HG03558 (cell line): Measurements from ENCODE around the gene SPCS2.

ENCODE experiments used
- ATAC-seq: cut with Tn5 transposase; IDR thresholded peaks from one replicate; pipeline ENCODE4 v1.9.1; 2021; ENCODE audit warnings: moderate number of reproducible peaks; ENCODE audit not compliant: unreplicated experiment; ENCODE audit errors: extremely low read depth

The SPCS2 gene

DNA sequence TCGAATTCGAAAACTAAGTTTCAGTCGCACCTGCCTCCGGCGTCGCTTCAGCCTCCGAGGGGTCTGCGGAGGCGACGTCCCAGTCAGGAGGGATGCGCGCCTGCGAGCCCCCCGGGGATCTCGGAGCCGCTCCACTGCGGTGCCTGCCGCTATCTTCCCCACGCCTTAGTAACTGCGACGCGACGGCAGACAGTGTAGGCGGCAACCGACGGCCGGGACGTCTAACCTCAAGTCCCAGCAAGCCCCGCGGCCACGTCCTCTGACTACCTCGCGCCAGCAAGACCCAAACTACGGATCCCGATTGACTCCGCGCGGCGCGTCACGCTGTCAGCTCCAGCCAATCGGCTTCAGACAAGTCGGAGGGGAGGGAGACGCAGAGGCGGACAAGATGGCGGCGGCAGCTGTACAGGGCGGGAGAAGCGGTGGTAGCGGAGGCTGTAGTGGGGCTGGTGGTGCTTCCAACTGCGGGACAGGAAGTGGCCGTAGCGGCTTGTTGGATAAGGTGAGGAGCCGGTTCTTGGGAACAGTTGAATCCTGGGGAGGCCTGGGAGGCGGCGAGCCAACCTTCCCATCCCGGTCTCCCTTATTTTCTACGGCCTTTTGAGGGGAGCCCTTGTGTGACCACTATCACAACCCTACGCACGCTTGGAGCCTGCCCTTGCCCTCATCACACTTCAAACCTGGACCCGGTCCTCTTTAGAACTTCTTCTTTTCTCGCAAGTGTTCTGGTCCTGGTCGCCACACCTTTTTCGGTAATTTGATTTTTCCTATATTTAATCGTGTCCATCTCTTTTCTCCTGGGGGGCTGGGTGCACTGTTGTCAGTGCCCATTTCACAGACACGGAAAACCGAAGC lies at the start of gene SPCS2, which contains the start of gene XRRA1:
TSS of gene SPCS2 (plus strand) at position 369 of the 855 bp plus-strand sequence. CDS start at position 389, 20 bp downstream.
TSS of gene XRRA1 (minus strand) at position 194 of the 855 bp plus-strand sequence. CDS start 8,213 bp downstream, outside the sequence.
- peak; percentile 80 for ATAC-seq

DNA sequence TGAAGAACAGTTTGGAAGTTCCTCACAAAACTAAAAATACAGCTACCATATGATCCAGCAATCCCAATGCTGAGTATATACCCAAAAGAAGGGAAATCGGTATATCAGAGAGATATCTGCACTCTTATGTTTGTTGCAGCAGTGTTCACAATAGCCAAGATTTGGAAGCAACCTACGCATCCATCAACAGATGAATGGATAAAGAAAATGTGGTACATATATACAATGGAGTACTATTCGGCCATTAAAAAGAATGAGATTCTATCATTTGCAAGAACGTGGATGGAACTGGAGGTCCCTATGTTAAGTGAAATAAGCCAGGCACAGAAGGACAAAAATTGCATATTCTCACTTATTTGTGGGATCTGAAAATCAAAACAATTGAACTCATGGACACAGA lies 46.7 kb upstream of the SPCS2 start:
- ATAC-seq, result no peak

DNA sequence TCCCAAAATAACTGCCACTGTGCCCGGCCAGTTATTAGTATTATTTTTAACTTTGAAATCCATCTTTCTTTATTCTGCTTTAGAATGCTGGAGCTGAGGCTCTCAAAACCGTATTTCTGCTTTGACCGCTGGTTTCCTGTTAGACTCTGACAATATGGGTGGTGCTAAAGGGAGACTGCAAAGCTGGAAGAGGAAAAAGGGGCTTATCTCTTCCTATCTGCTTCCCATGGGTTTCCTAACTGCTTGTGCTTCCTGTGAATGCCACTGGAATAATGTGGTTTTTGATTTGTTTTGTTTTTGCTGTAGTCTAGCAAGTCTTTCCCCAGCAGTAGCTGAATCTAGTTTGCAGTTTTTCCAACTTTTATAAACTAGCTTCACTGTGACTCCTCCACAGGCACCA lies 43.7 kb upstream of the SPCS2 start:
- ATAC-seq, result no peak

DNA sequence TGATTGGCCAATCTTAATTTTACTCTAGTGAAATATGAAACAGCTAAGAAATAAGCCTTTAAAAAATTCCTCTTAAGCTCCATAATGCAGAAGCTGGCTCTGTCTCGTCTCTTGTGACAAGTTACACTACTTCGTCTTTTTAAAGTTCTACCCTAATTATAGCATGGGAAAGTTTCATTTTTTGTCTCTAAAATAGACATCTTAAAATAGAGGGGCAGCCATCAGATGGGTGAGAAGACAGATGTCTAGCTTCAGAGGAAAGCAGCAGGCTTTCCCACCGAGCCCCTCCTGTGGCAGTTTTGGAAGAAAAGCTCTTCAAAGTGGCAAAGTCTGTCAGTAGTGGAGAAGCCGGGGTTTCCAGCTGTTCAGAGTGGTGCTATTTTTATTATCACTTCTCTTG lies 39.7 kb upstream of the SPCS2 start:
- no peak for ATAC-seq

DNA sequence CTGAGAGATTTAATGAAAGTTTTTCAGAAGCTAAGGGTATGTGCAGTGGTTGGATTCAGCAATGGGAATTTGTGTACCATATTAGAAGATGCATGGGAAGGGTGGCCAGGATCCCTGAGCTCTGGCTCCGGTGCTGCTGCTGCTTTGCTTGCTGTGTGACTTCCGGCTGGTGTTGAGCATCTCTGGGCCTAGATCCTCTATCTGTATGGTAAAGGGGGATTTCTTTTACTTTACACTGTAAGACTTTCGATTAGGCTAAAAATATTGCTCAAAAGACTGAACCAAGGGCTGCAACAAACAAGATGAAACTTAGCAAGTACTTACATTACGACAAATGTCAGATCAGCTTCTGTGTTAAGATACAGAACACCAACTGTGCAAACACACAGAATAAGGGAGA lies 39.3 kb upstream of the SPCS2 start:
- no peak for ATAC-seq

DNA sequence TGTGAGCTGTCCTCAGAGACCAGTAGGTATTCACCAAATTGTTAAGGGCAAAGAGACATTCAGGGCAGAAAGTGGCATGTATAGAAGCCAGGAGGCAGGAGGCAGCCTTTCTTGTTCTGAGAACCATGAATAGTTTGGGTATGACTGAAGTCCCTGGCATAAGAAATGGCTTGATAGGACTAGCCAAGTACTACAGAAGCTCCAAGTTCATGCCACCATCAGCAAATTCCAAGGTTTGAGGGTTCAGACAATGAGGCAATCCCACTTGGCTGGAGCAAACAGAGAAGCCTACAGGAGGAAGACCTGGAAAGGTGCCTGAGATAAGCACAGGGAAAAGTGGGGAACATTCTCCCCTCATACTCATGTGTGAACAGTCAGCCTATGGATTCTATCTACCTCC lies 25.9 kb upstream of the SPCS2 start:
- ATAC-seq, result no peak

DNA sequence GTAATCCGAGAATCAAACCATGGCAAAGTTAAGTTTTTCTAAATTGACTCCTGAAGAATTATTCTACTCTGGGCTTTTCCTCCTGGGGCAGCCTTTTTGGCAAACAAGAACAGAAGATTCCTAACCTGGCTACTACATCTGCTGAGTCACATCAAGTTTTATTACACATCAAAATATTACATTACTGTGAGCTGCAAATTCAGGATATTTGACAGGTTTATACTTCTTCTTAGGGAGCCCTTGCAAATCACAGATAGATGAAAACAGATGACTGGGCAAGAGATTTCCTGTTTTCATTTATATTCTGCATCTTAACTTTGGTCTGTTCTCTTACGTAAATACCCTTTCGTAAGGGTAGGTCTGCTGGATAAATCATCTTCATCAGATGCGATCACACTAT lies 23.8 kb upstream of the SPCS2 start:
- ATAC-seq, result no peak

DNA sequence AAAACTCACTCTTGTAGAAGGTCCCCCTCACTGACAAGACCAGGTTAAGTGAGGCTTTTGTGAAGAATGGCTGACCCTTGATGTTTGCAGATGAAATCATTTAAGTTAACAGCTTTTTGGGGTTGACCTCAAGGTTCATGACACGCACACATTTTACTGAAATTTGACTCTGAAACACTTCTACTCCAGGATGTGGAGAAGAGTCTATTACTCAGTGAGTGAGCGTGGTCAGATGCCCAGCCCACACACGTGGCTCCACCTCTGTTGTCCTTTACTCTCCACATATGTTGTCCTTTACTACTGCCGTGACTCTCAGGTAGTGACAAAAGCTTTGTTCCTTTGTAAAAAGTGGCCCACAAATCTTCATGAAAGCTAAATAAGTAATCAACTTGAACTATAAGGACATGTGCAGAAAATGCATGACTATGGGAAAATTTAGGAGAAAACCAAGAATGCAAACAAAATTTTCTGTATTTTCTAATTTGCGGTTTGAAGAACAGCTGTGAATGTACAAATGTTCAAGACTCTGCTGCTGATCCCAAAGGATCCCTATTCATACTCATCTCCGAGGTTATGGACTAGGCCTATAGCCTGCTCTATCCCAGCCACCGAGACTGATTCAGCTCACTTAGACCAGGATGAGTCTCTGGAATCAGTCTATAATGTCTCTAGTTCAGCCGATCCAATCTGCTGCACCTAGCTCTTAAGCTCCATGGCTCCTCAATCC lies 22.6 kb upstream of the SPCS2 start:
- no peak for ATAC-seq

DNA sequence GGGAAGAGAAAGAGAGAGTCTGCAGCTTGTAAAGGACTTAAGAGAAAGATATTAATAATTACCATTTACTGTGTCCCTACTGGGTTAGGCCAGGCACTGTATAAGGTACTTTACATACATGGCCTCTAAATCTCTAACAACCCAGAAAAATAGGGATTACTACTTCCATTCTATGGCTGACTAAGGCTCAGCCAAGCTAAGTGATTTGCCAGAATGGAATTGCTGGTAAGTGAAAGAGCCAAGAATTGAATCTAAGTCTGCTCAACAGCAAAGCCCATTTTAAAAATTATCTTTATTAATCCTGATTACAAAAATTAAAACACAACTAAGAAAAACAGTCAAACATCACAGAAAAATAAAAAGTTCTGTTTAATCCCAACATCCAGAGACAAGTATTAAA lies 21.6 kb upstream of the SPCS2 start:
- ATAC-seq, result no peak

DNA sequence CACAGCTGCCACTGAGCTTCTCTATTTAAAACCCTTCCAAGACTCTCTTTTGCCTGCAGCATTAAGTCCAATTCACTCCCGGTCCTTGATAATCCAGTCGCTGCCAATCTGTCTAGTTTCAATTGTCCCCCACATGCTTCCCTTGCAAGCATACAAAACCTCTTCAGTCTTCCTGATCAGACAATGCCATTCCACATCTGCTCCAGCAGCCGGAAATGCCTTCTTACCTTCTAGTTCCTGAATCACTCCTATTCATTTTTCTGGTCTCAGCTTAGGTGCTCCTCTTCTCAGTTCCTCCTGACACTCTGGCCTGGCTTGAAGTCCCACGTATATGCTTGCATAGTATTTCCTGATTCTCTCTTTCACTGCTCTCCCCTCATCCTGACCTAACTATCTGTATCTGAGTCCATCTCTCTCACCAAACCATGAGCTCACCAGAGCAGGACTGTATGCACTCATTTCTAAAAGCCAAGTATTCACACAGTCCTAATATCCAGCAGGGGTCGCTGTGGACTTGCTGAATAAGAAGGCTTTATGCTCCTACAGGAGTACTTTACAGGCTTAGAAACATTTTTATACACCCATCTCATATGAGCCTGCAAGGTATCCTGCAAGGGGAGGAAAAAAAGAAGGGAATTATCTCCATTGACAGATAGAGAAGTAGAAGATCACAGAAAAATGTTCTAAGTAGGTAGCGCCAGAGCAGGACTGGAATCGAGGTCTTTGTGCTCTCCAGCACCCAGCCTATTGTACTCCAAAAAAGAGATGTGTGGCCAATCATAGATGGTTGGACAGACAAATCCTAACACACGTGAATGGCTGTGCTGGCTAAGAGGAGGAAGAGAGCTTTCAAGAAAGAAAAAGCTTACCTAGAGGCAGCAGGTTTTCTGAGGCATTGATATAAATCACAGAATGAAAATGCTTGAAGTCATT lies 19.4 kb upstream of the SPCS2 start:
- ATAC-seq, result no peak

DNA sequence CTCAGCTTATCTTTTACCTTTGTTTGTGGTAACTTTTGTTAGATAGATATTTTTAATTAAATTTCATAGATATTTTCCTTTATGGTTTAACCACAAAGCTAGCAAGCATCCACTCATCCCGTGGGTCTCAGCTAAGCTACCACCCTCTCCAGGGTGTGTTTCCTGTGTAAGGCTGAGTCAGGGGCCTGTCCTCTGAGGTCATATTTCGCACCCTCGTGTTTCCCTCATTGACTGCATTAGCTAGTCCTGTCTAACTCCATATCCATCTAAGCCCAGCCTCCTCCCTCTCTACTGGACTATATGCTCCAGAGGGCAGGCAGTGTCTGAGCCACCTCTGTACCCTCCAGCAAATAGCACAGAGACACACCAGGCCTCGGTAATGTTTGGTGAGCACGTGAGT lies 16.9 kb upstream of the SPCS2 start:
- no peak for ATAC-seq

DNA sequence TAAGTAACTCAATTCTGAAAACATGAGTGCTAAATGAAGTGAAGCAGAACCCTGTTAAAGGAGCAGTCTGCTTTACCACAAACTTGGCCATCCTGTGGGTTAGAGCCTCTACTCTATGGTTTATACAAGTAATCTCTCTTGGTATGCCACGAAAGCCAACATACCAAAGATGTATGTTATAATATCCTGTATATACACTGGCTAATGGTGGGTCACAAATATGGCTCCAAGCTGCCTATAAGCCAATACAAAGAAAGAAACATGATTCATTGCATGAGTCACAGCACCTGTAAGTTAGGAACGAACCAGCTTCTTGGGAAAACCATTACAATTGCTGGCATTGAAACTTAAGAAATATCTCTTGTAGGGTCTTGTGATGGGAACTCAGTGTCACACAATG lies 16.3 kb upstream of the SPCS2 start:
- ATAC-seq, result no peak

DNA sequence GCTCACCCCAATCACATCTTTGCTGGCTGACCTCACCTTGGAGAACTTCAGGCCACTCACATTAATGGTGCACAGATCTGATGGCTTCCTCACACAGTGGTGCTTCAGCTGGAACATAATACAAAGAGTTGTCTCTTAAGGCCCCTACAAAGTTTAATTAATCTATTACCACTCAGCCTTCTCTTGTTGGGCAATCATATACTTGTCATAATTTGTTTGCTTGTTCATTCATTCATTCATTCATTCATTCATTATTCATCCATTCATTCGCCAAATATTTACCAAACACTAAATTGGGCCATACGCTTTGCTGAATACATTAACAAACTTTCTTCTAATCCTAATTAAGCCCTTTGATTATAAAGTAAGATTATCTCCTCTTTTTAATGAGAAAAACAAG lies 15.3 kb upstream of the SPCS2 start:
- no peak for ATAC-seq

DNA sequence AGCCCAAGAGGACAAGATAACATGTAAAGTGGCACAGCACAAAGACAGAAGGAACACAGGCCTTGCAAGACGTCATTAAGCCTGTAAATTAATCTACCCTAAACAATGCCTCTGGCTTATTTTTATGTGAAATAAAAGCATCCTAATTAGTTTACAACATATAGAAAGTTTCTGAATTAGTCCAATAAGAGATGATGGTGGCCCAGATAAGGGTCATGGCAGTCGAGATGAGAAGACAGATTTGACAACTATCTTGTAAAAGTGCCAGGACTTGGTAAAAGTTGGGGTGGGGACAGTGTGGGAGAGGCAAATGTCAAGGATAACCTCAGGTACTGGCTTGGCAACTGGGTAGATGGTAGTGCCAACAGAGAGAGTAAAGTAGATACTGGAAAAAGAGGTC lies 13.8 kb upstream of the SPCS2 start:
- no peak for ATAC-seq

DNA sequence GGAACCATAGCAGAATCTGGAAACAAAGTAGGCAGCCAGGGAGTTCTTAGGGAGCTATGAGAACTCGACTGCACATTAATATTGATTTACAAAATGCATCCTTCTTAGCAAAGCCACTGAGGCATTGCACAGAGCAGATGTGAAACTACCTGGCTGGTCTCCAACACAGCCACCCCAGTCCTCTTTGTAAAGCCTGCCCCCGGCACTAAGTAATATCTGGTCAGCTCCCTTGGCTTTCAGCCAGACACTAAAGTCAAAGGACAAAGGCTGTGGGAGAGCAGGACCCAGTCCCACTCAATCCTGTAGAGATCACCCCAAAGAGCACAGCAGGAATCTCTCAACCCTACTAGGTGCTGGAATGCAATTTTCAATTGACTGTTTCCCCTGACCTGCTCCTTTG lies 13.0 kb upstream of the SPCS2 start:
- no peak for ATAC-seq

DNA sequence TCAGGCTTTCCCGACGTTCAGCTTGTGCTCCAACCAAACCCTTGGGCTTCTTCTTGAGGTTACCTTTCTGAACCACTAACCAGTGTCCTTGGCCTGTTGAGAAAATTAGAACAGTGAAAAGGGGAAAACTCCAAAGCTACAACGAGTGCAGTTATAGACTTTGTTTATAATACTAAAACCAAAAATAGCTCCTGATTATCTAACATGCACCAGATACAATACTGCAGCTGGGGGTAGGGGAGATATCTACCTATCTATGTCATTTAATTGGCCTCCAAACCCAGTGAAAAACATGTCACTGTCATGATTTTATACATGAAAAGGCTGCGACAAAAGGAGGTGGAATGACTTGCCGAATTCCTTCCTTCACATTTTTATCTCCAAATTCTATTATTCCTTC lies 12.1 kb upstream of the SPCS2 start:
- ATAC-seq, result no peak

DNA sequence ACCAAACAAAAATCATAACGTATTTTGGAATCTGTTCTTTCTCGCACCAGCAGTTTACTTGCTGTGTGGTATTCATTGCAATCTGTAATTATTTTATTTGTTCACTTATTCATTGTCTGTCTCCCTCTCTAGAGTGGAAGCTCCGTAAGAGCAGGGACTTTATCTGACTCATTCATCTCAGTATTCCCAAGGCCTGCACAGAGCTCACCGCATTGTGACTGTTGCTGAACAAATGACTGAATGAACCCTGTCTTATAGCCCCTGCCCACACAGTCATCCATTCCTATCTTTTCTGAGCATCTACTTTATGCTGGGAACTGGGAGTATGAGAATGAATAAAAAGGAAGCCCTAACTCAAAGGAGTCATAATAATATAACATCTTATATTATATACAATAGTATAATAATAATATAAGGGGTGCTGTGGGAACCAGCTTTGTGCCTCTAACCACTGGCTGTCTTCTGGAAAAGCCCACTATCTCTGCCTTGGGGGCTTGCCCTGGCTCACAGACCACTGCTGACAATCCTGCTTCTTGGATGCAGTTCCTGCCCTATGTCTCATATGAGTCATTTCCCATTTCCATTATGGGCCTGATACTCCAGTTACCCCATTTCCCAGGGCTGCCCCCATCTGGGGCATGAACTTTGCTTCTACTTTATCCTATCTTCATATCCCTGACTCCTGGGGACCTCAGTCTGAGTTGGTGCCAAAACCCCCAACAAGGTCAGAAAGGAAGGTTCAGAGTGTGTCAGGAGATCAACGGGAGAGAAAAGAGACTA lies 11.2 kb upstream of the SPCS2 start:
- no peak for ATAC-seq

DNA sequence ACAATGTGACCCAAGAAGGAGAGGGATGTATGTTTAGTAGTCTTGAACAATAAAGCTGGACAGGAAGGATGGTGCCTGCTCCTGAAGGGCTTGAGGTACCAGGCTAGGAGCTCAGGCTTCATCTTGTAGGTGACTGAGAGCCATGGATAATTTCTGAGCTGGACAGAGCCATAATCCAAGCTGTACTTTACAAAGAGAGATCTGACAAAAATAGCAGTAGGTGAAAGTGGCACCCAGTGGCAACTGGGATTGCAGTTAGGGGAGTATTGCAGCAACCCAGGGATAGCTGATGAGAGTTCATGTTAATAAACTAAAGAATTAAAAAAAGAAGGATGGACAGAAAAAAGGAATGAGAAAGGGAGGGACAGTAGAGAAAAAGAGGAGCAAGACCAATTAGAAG lies 7.6 kb upstream of the SPCS2 start:
- ATAC-seq, result no peak

DNA sequence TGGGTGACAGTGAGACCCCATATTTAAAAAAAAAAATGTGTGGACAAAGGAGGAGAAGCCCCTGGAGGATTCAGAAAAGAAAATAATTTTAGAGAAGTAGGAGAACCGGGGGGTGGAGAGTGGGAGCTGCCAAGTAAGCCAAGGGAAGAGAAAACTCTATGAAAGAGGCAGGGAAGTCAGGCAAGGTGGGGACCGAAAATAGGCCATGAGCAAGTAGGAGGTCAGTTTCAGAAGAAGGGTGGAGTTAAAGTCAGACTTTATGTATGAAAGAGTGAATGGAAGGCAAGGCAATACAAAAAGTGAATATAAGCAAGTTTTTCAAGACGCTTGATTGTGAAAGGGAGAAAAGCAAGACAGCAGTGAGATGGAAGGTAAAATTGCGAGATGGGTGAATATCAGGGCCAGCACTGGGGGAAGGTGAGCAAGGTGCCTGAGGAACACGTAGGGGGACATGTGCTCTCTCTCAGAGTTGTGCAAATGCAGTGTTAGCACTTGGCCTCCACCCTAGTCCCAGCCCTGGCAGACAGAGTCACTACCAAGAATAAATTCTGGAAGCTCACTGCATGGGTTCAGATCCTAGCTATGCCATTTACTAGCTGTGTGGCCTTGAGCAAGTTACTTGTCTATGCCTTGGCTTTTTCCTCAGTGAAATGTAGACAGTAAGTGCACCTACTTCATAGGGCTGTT lies 6.8 kb upstream of the SPCS2 start:
- no peak for ATAC-seq
